ENCODE data around the gene ADIPOR2.

DNA sequence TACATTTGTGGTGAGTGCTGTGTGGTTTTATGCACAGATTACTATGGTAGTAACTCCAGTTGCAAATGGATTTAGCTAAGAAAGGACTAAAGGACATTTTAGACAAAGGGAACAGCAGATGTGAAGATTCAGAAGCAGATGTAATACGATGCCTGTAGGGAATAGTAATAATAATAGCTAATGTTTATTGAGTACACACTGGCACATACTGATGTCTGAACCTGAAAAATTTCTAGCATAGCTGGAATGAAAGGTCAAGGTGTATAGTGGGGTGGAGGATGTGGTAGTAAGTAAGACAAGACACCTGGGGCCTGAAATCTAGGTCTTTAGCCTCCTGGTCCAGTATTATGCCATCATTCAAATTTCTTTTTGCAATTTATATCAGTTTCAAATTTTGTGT is 75.2 kb downstream of the ADIPOR2 start:
- TF ChIP-seq, protein P1, sequence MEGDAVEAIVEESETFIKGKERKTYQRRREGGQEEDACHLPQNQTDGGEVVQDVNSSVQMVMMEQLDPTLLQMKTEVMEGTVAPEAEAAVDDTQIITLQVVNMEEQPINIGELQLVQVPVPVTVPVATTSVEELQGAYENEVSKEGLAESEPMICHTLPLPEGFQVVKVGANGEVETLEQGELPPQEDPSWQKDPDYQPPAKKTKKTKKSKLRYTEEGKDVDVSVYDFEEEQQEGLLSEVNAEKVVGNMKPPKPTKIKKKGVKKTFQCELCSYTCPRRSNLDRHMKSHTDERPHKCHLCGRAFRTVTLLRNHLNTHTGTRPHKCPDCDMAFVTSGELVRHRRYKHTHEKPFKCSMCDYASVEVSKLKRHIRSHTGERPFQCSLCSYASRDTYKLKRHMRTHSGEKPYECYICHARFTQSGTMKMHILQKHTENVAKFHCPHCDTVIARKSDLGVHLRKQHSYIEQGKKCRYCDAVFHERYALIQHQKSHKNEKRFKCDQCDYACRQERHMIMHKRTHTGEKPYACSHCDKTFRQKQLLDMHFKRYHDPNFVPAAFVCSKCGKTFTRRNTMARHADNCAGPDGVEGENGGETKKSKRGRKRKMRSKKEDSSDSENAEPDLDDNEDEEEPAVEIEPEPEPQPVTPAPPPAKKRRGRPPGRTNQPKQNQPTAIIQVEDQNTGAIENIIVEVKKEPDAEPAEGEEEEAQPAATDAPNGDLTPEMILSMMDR (IDR thresholded peaks at IDR 0.05; ENCODE audit: low read length) = no peak
- no peak for TF ChIP-seq EZH2 (IDR thresholded peaks at IDR 0.05; ENCODE audit: borderline replicate concordance, low read length)

Data from OCI-LY1 (cell line).